Measurements from ENCODE around the gene LUZP4. TPM values are rescaled to one million over a fixed set of nuclear protein-coding genes. Genes with fewer than 3 reads are reported as not detected.

Gene LUZP4
- total RNA-seq, 1 experiment from 2014 or later: not detected

GRCh38 chrX:115268421-115268820 lies 21.1 kb upstream of the LUZP4 start:
- no peaks in the 10 kb centered on the region for H3K79me2 ChIP-seq (ENCODE audit: low read depth)
- intact Hi-C loops (cut with micrococcal nuclease; ENCODE audit: unreplicated experiment): no loop called here
- TF ChIP-seq EZH2 (IDR thresholded peaks at IDR 0.05; ENCODE audit: low read depth) (no peak), CTCF (conservative IDR thresholded peaks at IDR 0.05) (peak; percentile 49; the same call in 1 of the 2 replicates)
- H3K4me3 ChIP-seq: no peak overlapping the region
- no peaks in the 10 kb centered on the region for H4K20me1 ChIP-seq (ENCODE audit: insufficient read depth)
- H3K9me3 ChIP-seq (ENCODE audit: insufficient read depth, low read depth): no peaks in the 10 kb centered on the region
- H3K4me2 ChIP-seq: no peak overlapping the region
- H3K36me3 ChIP-seq (ENCODE audit: low read depth): no peaks in the 10 kb centered on the region
- no peaks in the 10 kb centered on the region for H3F3A ChIP-seq (ENCODE audit: insufficient read depth, low read depth)
- ChIA-PET CTCF (no interaction called here), POLR2A (ENCODE audit: unreplicated experiment) (no interaction called here)
- no peak overlapping the region for H3K27ac ChIP-seq
- no peaks in the 10 kb centered on the region; the same call in 1 of the 2 replicates for H3K9me2 ChIP-seq (ENCODE audit: insufficient read depth)
- no TSS peak for BruUV-seq (replicated peaks)
- no peak for DNase-seq
- no peaks in the 10 kb centered on the region for H3K27me3 ChIP-seq (ENCODE audit: insufficient read depth, low read depth)
- no peak overlapping the region for H2AFZ ChIP-seq
- no peaks in the 10 kb centered on the region for H3K4me1 ChIP-seq (replicated peaks; ENCODE audit: insufficient read depth)

- Histone ChIP-seq H3K4me2 (no peak overlapping the region), H3K27me3 (ENCODE audit: insufficient read depth, low read depth) (no peaks in the 10 kb centered on the region), H3K36me3 (ENCODE audit: low read depth) (no peaks in the 10 kb centered on the region), H3K4me1 (replicated peaks; ENCODE audit: insufficient read depth) (no peaks in the 10 kb centered on the region), H4K20me1 (ENCODE audit: insufficient read depth) (no peaks in the 10 kb centered on the region), H3K9me2 (ENCODE audit: insufficient read depth) (no peaks in the 10 kb centered on the region; the same call in 1 of the 2 replicates), H3K79me2 (ENCODE audit: low read depth) (no peaks in the 10 kb centered on the region), H3F3A (ENCODE audit: insufficient read depth, low read depth) (no peaks in the 10 kb centered on the region), H3K27ac (no peak overlapping the region), H3K9me3 (ENCODE audit: insufficient read depth, low read depth) (no peaks in the 10 kb centered on the region), H2AFZ (no peak overlapping the region), H3K4me3 (no peak overlapping the region)
- intact Hi-C loops (cut with micrococcal nuclease; ENCODE audit: unreplicated experiment): no loop called here
- DNase-seq: no peak
- TF ChIP-seq EZH2 (IDR thresholded peaks at IDR 0.05; ENCODE audit: low read depth): no peak
- no peak for TF ChIP-seq CTCF (conservative IDR thresholded peaks at IDR 0.05)
- ChIA-PET CTCF (interaction anchor here (0.6 kb wide), 1 partner anchor 246 kb away, joined by 12 read pairs; no protein-coding TSS in a partner anchor), POLR2A (ENCODE audit: unreplicated experiment) (no interaction called here)
- no TSS peak for BruUV-seq (replicated peaks)
Observed at GRCh38 chrX:115269051-115269683, 20.3 kb upstream of the LUZP4 start.

- Histone ChIP-seq H4K20me1 (ENCODE audit: insufficient read depth) (no peaks in the 10 kb centered on the region), H3K9me2 (ENCODE audit: insufficient read depth) (no peaks in the 10 kb centered on the region), H3K27me3 (ENCODE audit: insufficient read depth, low read depth) (no peaks in the 10 kb centered on the region), H3F3A (ENCODE audit: insufficient read depth, low read depth) (no peaks in the 10 kb centered on the region), H3K79me2 (ENCODE audit: low read depth) (no peaks in the 10 kb centered on the region), H3K27ac (no peak overlapping the region), H3K4me1 (replicated peaks; ENCODE audit: insufficient read depth) (no peaks in the 10 kb centered on the region), H2AFZ (no peak overlapping the region), H3K4me2 (no peak overlapping the region), H3K36me3 (ENCODE audit: low read depth) (no peaks in the 10 kb centered on the region), H3K4me3 (no peak overlapping the region), H3K9me3 (ENCODE audit: insufficient read depth, low read depth) (no peaks in the 10 kb centered on the region)
- TF ChIP-seq CTCF (conservative IDR thresholded peaks at IDR 0.05) (no peak; the same call in 1 of the 2 replicates), EZH2 (IDR thresholded peaks at IDR 0.05; ENCODE audit: low read depth) (no peak)
- BruUV-seq (replicated peaks): no TSS peak
- CTCF ChIA-PET: no interaction called here
- no peak for DNase-seq
- POLR2A ChIA-PET (ENCODE audit: unreplicated experiment): no interaction called here
- intact Hi-C loops (cut with micrococcal nuclease; ENCODE audit: unreplicated experiment): no loop called here
Observed at GRCh38 chrX:115284877-115285276, 4.6 kb upstream of the LUZP4 start.
